Heart left ventricle (tissue), 13 donors: Measurements from ENCODE around the gene PBX1.

Source experiments
- CTCF ChIP-seq, 12 donors: fragments of 200-600 bp; sonication (generic) in 4 of 12; IDR thresholded peaks; one replicate each; pipeline versions ENCODE4 v1.5.0 to v1.8.0; 2018 to 2022; ENCODE audit warnings: antibody characterized with exemption in 12 of 12, mild to moderate bottlenecking in 5 of 12
- POLR2A ChIP-seq, 2 donors: fragments of 450-650 bp; IDR thresholded peaks; one replicate each; pipeline ENCODE4 v1.6.1; 2017; ENCODE audit warnings: antibody characterized with exemption in 2 of 2, mild to moderate bottlenecking in 2 of 2, moderate library complexity in 2 of 2
- donor health status: ischemic (EF 13 %, LVEDD 7.1; RV severe dilation, severe dysfunction).
- donor health status: DM: no; HTN: yes; CAD: no.
- donor health status: DM: no; HTN: no; CAD: no.
- donor health status: ischemic (EF 25% LVEDD 6.9; RV normal size, moderate dysfunction).
- donor health status: ischemic (EF 25% LVEDD 5.7; RV mildly dilated, moderate dysfunction).
- donor health status: ischemic (EF 35%, LVEDD 5.7; RV mildly dilated, moderate dysfunction).
- donor health status: nonischemic (EF 11% LVEDD 7.7; RV severe dilation, severe dysfunction).
- donor health status: DM: yes; HTN: yes; CAD: no.
- donor health status: PGD.
- donor health status: ischemic (EF 29% LVEDD 5.4; RV normal size, mild dysfunction).
- donor health status: nonischemic (EF 23%, LVEDD 6.1; RV moderate dilation, normal function).

GRCh38 chr1:164577291-164577690 is 18.3 kb downstream of the PBX1 start:
- TF ChIP-seq CTCF (IDR thresholded peaks at IDR 0.05) (no peak), POLR2A (IDR thresholded peaks at IDR 0.05) (no peak)
